SK-N-SH (cell line): ENCODE results near the gene GBX1. TPM values are rescaled to one million over a fixed set of nuclear protein-coding genes. Genes with fewer than 3 reads are reported as not detected.

Experiments used
- CTCF ChIA-PET: fragments of 300-600, 350-600 bp; formaldehyde crosslinking; extraction: SDS; loops from one replicate; lab custom pipeline; 2021; lab: Yijun Ruan, JAX
- POLR2A ChIA-PET: fragments of 350-600 bp; sonication (Branson Sonifier 250); formaldehyde crosslinking; extraction: SDS; loops from one replicate; lab custom pipeline; 2020; ENCODE audit warnings: antibody characterized with exemption, inconsistent platforms; lab: Yijun Ruan, JAX
- DNase-seq: peaks from one replicate; pipeline ENCODE4 v3.0.0; 2012
- H2AFZ ChIP-seq: fragments of 200-600 bp; sonication (generic); 2 replicates; pipeline ENCODE4 v1.8.1; 2016; ENCODE audit warnings: antibody characterized with exemption, mild to moderate bottlenecking, low read depth
- H3F3A ChIP-seq: fragments of 200-600 bp; sonication (generic); replicated peaks from 2 replicates; pipeline ENCODE3; 2016; ENCODE audit warnings: antibody characterized with exemption, mild to moderate bottlenecking; ENCODE audit not compliant: insufficient read depth
- H3K27ac ChIP-seq, 2 experiments: fragments of 200-500 bp in 1 of 2; fragments of 200-600 bp in 1 of 2; sonication (Bioruptor generic) in 1 of 2; sonication (generic), shearing (Covaris generic) in 1 of 2; 2 replicates each; pipeline versions ENCODE4 v1.5.1 to v1.6.1; 2014 to 2016; ENCODE audit warnings: low read depth in 2 of 2, inconsistent platforms in 1 of 2, low read length in 1 of 2, mild to moderate bottlenecking in 1 of 2, mixed read lengths in 1 of 2
- H3K27me3 ChIP-seq: fragments of 200-600 bp; sonication (generic), shearing (Covaris generic); 2 replicates; pipeline ENCODE4 v1.6.1; 2016; ENCODE audit warnings: mixed run types; ENCODE audit not compliant: insufficient read depth
- H3K36me3 ChIP-seq, 2 experiments: fragments of 200-500 bp in 1 of 2; fragments of 200-600 bp in 1 of 2; sonication (Bioruptor generic) in 1 of 2; sonication (generic) in 1 of 2; replicated peaks in 1 of 2; 2 replicates each; pipeline versions ENCODE3 to v1.5.1; 2014 to 2016; ENCODE audit warnings: low read length in 1 of 2, mild to moderate bottlenecking in 1 of 2; ENCODE audit not compliant: insufficient read depth in 2 of 2, control insufficient read depth in 1 of 2
- H3K4me1 ChIP-seq, 2 experiments: fragments of 200-500 bp in 1 of 2; fragments of 200-600 bp in 1 of 2; sonication (Bioruptor generic) in 1 of 2; sonication (generic), shearing (Covaris generic) in 1 of 2; 2 replicates each; pipeline versions ENCODE4 v1.5.1 to v1.6.1; 2014 to 2016; ENCODE audit warnings: low read depth in 1 of 2, low read length in 1 of 2, mixed run types in 1 of 2; ENCODE audit not compliant: insufficient read depth in 2 of 2, control insufficient read depth in 1 of 2
- H3K4me2 ChIP-seq: fragments of 200-600 bp; sonication (generic), shearing (Covaris generic); 2 replicates; pipeline ENCODE4 v1.6.1; 2017; ENCODE audit warnings: mixed run types
- H3K4me3 ChIP-seq, 2 experiments: fragments of 200-500 bp in 1 of 2; fragments of 200-600 bp in 1 of 2; sonication (Bioruptor generic) in 1 of 2; sonication (generic), shearing (Covaris generic) in 1 of 2; 2 replicates each; pipeline versions ENCODE4 v1.5.1 to v1.8.1; 2014 to 2016; ENCODE audit warnings: low read depth in 2 of 2, inconsistent platforms in 1 of 2, low read length in 1 of 2, mild to moderate bottlenecking in 1 of 2, mixed read lengths in 1 of 2, moderate library complexity in 1 of 2
- H3K79me2 ChIP-seq: fragments of 200-600 bp; sonication (generic); 2 replicates; pipeline ENCODE4 v1.8.1; 2017; ENCODE audit warnings: mild to moderate bottlenecking; ENCODE audit not compliant: insufficient read depth
- H3K9ac ChIP-seq: fragments of 200-600 bp; sonication (generic); 2 replicates; pipeline ENCODE4 v1.6.1; 2017; ENCODE audit warnings: mixed run types
- H3K9me2 ChIP-seq: fragments of 200-600 bp; sonication (generic); 2 replicates; pipeline ENCODE4 v1.6.1; 2017; ENCODE audit warnings: mixed run types
- H3K9me3 ChIP-seq: fragments of 200-600 bp; sonication (generic); 2 replicates; pipeline ENCODE4 v1.6.1; 2017; ENCODE audit warnings: mixed run types, mild to moderate bottlenecking, moderate library complexity
- H4K20me1 ChIP-seq: fragments of 200-600 bp; sonication (generic); 2 replicates; pipeline ENCODE4 v1.6.1; 2017; ENCODE audit warnings: mild to moderate bottlenecking, mixed run types; ENCODE audit not compliant: insufficient read depth
- CHD2 ChIP-seq: fragments of 150-350 bp; IDR thresholded peaks from 2 replicates; pipeline ENCODE4 v1.6.1; 2018; ENCODE audit warnings: low read length; ENCODE audit not compliant: partially characterized antibody
- EZH2phosphoT487 ChIP-seq: fragments of 200-600 bp; sonication (generic); IDR thresholded peaks from 2 replicates; pipeline ENCODE4 v1.6.1; 2017; ENCODE audit warnings: low read depth, mixed run types, mild to moderate bottlenecking, antibody characterized with exemption, moderate library complexity, borderline replicate concordance
- FOXJ3 ChIP-seq: sonication (generic); formaldehyde crosslinking; IDR thresholded peaks from 2 replicates; pipeline ENCODE4 v1.5.1; 2020; ENCODE audit warnings: mild to moderate bottlenecking, missing genetic modification reagents
- GATA2 ChIP-seq: sonication (generic); formaldehyde crosslinking; IDR thresholded peaks from 2 replicates; pipeline ENCODE4 v1.5.0; 2020; ENCODE audit warnings: mild to moderate bottlenecking, missing genetic modification reagents
- MAX ChIP-seq: IDR thresholded peaks from 2 replicates; pipeline ENCODE4 v1.4.0; 2012; ENCODE audit warnings: low read depth
- NRF1 ChIP-seq: IDR thresholded peaks from 2 replicates; pipeline ENCODE4 v1.6.1; 2012; ENCODE audit warnings: low read depth, mild to moderate bottlenecking, low read length
- SIN3A ChIP-seq: IDR thresholded peaks from 2 replicates; pipeline ENCODE4 v1.6.1; 2012; ENCODE audit warnings: low read depth, mild to moderate bottlenecking, low read length, moderate library complexity, borderline replicate concordance
- TAF1 ChIP-seq: IDR thresholded peaks from 2 replicates; pipeline ENCODE4 v1.6.1; 2012; ENCODE audit warnings: low read depth, mild to moderate bottlenecking, low read length, moderate library complexity, borderline replicate concordance
- YY1 ChIP-seq: IDR thresholded peaks from 2 replicates; pipeline ENCODE4 v1.4.0; 2012; ENCODE audit warnings: low read depth, mild to moderate bottlenecking
- ZBTB33 ChIP-seq: IDR thresholded peaks from 2 replicates; pipeline ENCODE4 v1.4.0; 2012; ENCODE audit warnings: low read depth, borderline replicate concordance
- WGBS: methylation state at CpG from one replicate; pipeline ENCODE4 v1.1.6; 2017; ENCODE audit warnings: low lambda C conversion rate; 5-methylcytosine and 5-hydroxymethylcytosine counted together
- polyA plus RNA-seq, 3 experiments: library from polyadenylated mRNA; depleted of rRNA; stranded (reverse); fragments of >200 nt; gene quantifications; 2 replicates each; pipeline ENCODE4 v1.2.3, GENCODE V29; 2012

Gene GBX1
- polyA plus RNA-seq, 1 of the 3 experiments (the other 2 are of a cell fraction): not detected

- Histone ChIP-seq H4K20me1 (no peaks in the 10 kb centered on the region), H3K9me2 (no peaks in the 10 kb centered on the region), H2AFZ (no peak overlapping the region), H3K79me2 (no peaks in the 10 kb centered on the region), H3K4me3 (no peak overlapping the region), H3K27me3 (peaks cover 58% of the 10 kb centered on the region), H3K27ac (no peak overlapping the region), H3F3A (no peaks in the 10 kb centered on the region), H3K4me1 (no peaks in the 10 kb centered on the region), H3K4me2 (no peak overlapping the region), H3K9me3 (no peaks in the 10 kb centered on the region), H3K9ac (no peak overlapping the region), H3K36me3 (no peaks in the 10 kb centered on the region)
- peak; percentile 25 for DNase-seq
- ChIA-PET CTCF (interaction anchor here (7.3 to 9.8 kb wide), 2 partner anchors 14 to 56 kb away, joined by 60 to 86 read pairs; partner anchors contain the start of gene GBX1), POLR2A (interaction anchor here (0.6 kb wide), 1 partner anchor 96 kb away, joined by 3 read pairs; no protein-coding TSS in a partner anchor)
- 42% methylated on average over 4 of the region's 4 CpGs for WGBS
- no peak for TF ChIP-seq EZH2phosphoT487
Observed at GRCh38 chr7:151179946-151180345, 12.5 kb upstream of the GBX1 start.

GRCh38 chr7:151179287-151179860, 11.9 kb upstream of the GBX1 start:
- TF ChIP-seq MAX: no peak
- no peak for TF ChIP-seq GATA2
- no peak for TF ChIP-seq FOXJ3 (CRISPR knock-in tag)
- TF ChIP-seq CHD2: no peak
- no peak for TF ChIP-seq YY1
- TF ChIP-seq SIN3A: no peak
- no peak for TF ChIP-seq ZBTB33
- TF ChIP-seq NRF1: no peak
- TF ChIP-seq TAF1: no peak
- Histone ChIP-seq H3K4me1 (no peaks in the 10 kb centered on the region), H3K9me2 (no peaks in the 10 kb centered on the region), H3K9me3 (no peaks in the 10 kb centered on the region), H3K27me3 (peaks cover 58% of the 10 kb centered on the region), H2AFZ (no peak overlapping the region), H4K20me1 (no peaks in the 10 kb centered on the region), H3K79me2 (no peaks in the 10 kb centered on the region), H3K9ac (no peak overlapping the region), H3F3A (no peaks in the 10 kb centered on the region), H3K27ac (no peak overlapping the region), H3K4me3 (no peak overlapping the region), H3K4me2 (no peak overlapping the region), H3K36me3 (no peaks in the 10 kb centered on the region)
- 68% methylated on average over 7 of the region's 8 CpGs for WGBS
- DNase-seq: peak; percentile 22
- ChIA-PET CTCF (interaction anchor here (0.7 to 9.8 kb wide), 5 partner anchors 13 to 68 kb away, joined by 3 to 86 read pairs (median 10); partner anchors contain the start of gene GBX1), POLR2A (interaction anchor here (0.6 to 1.0 kb wide), 2 partner anchors 38 to 95 kb away, joined by 3 to 4 read pairs; no protein-coding TSS in a partner anchor)
